Fibroblast of pulmonary artery (primary cell): ENCODE measurements around the gene CCDC77.

Experiments used
- DNase-seq: peaks from one replicate; pipeline ENCODE4 v3.0.0-alpha.2; 2010; ENCODE audit warnings: low read depth
- H3K4me3 ChIP-seq: replicated peaks from 2 replicates; pipeline ENCODE4 v1.5.1; 2011; ENCODE audit warnings: low read depth, mild to moderate bottlenecking, control low read depth, low read length, moderate library complexity
- TF ChIP-seq, protein P1 (sequence below): IDR thresholded peaks from 2 replicates; pipeline ENCODE4 v1.5.1; 2011; ENCODE audit warnings: mild to moderate bottlenecking, control low read depth, low read length, inconsistent platforms; ENCODE audit errors: missing control alignments

CCDC77 gene

GRCh38 chr12:452667-453210 is 51.3 kb downstream of the CCDC77 start:
- TF ChIP-seq, protein P1, sequence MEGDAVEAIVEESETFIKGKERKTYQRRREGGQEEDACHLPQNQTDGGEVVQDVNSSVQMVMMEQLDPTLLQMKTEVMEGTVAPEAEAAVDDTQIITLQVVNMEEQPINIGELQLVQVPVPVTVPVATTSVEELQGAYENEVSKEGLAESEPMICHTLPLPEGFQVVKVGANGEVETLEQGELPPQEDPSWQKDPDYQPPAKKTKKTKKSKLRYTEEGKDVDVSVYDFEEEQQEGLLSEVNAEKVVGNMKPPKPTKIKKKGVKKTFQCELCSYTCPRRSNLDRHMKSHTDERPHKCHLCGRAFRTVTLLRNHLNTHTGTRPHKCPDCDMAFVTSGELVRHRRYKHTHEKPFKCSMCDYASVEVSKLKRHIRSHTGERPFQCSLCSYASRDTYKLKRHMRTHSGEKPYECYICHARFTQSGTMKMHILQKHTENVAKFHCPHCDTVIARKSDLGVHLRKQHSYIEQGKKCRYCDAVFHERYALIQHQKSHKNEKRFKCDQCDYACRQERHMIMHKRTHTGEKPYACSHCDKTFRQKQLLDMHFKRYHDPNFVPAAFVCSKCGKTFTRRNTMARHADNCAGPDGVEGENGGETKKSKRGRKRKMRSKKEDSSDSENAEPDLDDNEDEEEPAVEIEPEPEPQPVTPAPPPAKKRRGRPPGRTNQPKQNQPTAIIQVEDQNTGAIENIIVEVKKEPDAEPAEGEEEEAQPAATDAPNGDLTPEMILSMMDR = peak; percentile 25
- DNase-seq = no peak
- no peak overlapping the region for H3K4me3 ChIP-seq

DNA sequence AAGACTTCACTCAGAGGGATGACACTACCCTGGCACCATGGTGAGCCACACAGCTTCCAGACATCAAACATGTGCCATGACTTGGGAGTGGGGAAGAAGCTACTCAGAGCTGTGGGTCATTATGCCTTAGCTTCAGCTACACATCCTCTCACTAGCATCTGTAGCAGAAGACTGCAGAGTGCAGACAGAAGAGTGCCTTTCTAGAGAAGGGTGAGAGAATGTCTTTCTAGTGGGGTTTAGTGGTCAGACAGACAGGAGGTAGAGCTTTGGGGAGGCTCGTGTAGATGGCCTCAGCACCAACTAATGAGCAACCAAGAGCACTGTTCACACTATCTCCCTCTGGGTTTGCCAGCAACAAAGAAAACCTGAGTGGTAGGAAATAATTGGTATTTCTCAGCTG is 53.4 kb downstream of the CCDC77 start:
- no peak overlapping the region for H3K4me3 ChIP-seq
- TF ChIP-seq, protein P1 = no peak
- DNase-seq = no peak

DNA sequence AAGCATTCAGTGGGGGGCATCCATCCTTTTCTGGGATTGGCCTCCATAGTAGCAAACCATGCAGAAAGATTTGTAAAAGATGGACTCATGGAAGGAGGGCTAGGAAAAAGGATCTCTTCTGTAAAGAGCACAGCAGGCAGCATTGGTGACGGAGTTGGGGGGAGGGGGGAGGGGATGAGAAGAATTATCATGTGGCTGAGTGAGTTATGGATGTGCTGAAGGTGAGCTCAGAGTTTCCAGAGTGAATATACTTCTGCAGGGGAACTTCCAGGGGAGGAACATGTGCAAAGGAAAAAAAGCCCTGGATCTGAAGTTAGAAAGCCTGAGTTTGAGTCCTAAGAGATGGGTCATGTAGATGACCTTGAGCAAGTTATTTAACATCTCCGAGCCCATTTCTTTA is 54.4 kb downstream of the CCDC77 start:
- no peak for DNase-seq
- no peak overlapping the region for H3K4me3 ChIP-seq
- TF ChIP-seq, protein P1 = no peak

- no peak overlapping the region for H3K4me3 ChIP-seq
- no peak for DNase-seq
- TF ChIP-seq, protein P1 = no peak
These were observed 56.2 kb downstream of the CCDC77 start for GRCh38 chr12:457676-458075.

DNA sequence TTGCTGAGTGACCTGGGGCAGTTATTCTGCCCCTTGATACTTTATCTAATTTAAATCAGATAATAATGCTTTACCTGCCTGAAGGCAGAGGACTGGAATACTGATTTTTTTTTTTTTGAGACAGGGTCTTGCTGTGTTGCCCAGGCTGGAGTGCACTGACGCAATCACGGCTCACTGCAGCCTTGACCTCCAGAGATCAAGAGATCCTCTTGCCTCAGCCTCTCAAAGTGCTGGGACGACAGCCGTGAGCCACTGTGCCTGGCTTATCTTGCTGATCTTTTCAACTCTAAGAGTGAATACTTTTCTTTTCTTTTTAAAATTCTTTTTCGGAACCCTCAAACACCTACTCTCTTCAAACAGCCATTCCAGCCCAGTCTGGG is 57.6 kb downstream of the CCDC77 start:
- TF ChIP-seq, protein P1 = no peak
- no peak for DNase-seq
- H3K4me3 ChIP-seq = no peak overlapping the region

- H3K4me3 ChIP-seq = peak within 1 kb of the TSS; percentile 36
- TF ChIP-seq, protein P1 = no peak
- DNase-seq = peak; percentile 17
These were observed 58.2 kb downstream of the CCDC77 start, which contains the start of gene B4GALNT3 for GRCh38 chr12:459430-460258. Gene B4GALNT3 (plus strand): TSS chr12:459939. CDS start chr12:460377, 438 bp downstream.
